GM23248 (cell line): ENCODE measurements around the gene RBMS3.

ENCODE experiments used
- EZH2 ChIP-seq: fragments of 200-600 bp; sonication (generic); IDR thresholded peaks from 2 replicates; pipeline ENCODE4 v1.6.1; 2018; ENCODE audit warnings: antibody characterized with exemption, mild to moderate bottlenecking; ENCODE audit not compliant: insufficient read depth, poor library complexity, severe bottlenecking
- EZH2phosphoT487 ChIP-seq: fragments of 200-600 bp; sonication (generic); IDR thresholded peaks from 2 replicates; pipeline ENCODE4 v1.6.1; 2018; ENCODE audit warnings: antibody characterized with exemption, moderate library complexity, mild to moderate bottlenecking, low read depth; ENCODE audit not compliant: insufficient read depth

GRCh38 chr3:29511701-29512100, 230.8 kb downstream of the RBMS3 start:
- no peak for TF ChIP-seq EZH2
- TF ChIP-seq EZH2phosphoT487 = no peak
